Kidney glomerular epithelial cell (primary cell): Measurements from ENCODE around the gene UCP3.
"Not testable (repeated sequence)": the region's sequence is repeated elsewhere in the genome, so short reads cannot be mapped to it uniquely, and the experiment has no call there.

ENCODE experiments used
- DNase-seq: peaks from one replicate; lab custom pipeline; 2025; lab: John Stamatoyannopoulos, UW

The UCP3 gene

GRCh38 chr11:74000307-74001133, 8.4 kb downstream of the UCP3 start:
- no peak for DNase-seq

GRCh38 chr11:73999581-74000306, 9.1 kb downstream of the UCP3 start:
- DNase-seq: peak; percentile 8

GRCh38 chr11:73998846-73999575, 9.9 kb downstream of the UCP3 start:
- no peak for DNase-seq

- no peak for DNase-seq
These were observed 11.6 kb downstream of the UCP3 start for GRCh38 chr11:73997120-73997770.

GRCh38 chr11:73996161-73996747, 12.6 kb downstream of the UCP3 start:
- DNase-seq: no peak

GRCh38 chr11:73995731-73996130, 13.2 kb downstream of the UCP3 start:
- DNase-seq: no peak

- peak; percentile 3 for DNase-seq
These were observed 13.6 kb downstream of the UCP3 start for GRCh38 chr11:73995247-73995646.

GRCh38 chr11:73991471-73992006, 17.3 kb downstream of the UCP3 start:
- no peak for DNase-seq

- no peak for DNase-seq
These were observed 18.2 kb downstream of the UCP3 start for GRCh38 chr11:73990730-73991129.

- DNase-seq: no peak
These were observed 19.7 kb downstream of the UCP3 start for GRCh38 chr11:73989156-73989555.

- no peak for DNase-seq
These were observed 20.7 kb downstream of the UCP3 start for GRCh38 chr11:73988227-73988626.

- DNase-seq: not testable (repeated sequence)
These were observed 23.2 kb downstream of the UCP3 start for GRCh38 chr11:73985661-73986060.

- DNase-seq: no peak
These were observed 24.9 kb downstream of the UCP3 start for GRCh38 chr11:73983741-73984538.

GRCh38 chr11:73982990-73983740, 25.7 kb downstream of the UCP3 start:
- peak; percentile 81 for DNase-seq

- DNase-seq: peak; percentile 49
These were observed 26.3 kb downstream of the UCP3 start, which contains the start of gene UCP2 for GRCh38 chr11:73982595-73982989. Gene UCP2, minus strand, starts transcription at chr11:73982843. Its CDS starts 4,465 bp downstream, at chr11:73978378.

- no peak for DNase-seq
These were observed 27.7 kb downstream of the UCP3 start for GRCh38 chr11:73981051-73981805.

GRCh38 chr11:73980001-73980961, 28.6 kb downstream of the UCP3 start:
- no peak for DNase-seq

- DNase-seq: no peak
These were observed 30.3 kb downstream of the UCP3 start for GRCh38 chr11:73978576-73979086.
